Measurements from ENCODE around the gene SHROOM3.

DNA sequence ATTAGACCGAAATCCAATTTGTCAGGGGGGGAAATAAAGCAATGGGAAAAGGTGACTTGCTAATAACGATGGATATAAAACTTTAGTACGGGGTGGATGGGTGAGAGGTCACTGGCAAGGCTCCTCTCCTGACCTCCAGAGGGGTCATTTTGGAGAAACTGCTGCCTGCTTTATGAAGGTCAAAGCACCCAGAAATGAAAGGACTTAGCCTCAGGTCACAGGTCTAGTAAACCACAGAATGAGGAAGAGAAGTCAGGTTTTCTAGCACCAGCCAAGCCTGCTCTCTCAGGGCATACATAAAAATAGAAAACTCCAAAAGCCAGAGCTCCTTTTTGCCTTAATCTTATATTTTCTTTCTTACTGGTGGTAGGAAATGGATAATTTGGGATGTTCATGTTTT lies 134.2 kb downstream of the SHROOM3 start:
- TF ChIP-seq CTCF (IDR thresholded peaks at IDR 0.05) (no peak), POLR2A (IDR thresholded peaks at IDR 0.05) (no peak)
